GM12872 (cell line): ENCODE measurements around the gene LRRC28.

Experiments used
- TF ChIP-seq, protein P1 (sequence below): IDR thresholded peaks from 3 replicates; pipeline ENCODE4 v1.5.1; 2011; ENCODE audit warnings: low read depth, mild to moderate bottlenecking, low read length, moderate library complexity; ENCODE audit not compliant: insufficient read depth

The LRRC28 gene

DNA sequence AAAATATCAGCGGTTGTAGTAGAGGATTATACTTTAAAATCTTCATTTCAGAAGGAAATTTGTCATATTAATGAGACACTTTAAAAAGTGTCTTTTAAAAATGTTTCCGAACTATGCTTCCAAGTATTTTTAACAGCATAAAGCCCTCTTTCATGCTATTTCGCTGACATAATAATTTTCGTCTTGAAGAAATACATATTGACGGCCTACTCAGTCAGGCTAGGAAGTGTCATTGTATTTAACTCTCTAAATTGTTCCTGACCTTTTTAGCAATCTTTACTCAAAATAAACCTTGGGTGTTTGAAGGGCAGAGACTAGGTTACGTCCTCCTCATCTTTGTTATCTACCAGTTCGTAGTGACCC lies 806 bp upstream of the LRRC28 start:
- TF ChIP-seq, protein P1, sequence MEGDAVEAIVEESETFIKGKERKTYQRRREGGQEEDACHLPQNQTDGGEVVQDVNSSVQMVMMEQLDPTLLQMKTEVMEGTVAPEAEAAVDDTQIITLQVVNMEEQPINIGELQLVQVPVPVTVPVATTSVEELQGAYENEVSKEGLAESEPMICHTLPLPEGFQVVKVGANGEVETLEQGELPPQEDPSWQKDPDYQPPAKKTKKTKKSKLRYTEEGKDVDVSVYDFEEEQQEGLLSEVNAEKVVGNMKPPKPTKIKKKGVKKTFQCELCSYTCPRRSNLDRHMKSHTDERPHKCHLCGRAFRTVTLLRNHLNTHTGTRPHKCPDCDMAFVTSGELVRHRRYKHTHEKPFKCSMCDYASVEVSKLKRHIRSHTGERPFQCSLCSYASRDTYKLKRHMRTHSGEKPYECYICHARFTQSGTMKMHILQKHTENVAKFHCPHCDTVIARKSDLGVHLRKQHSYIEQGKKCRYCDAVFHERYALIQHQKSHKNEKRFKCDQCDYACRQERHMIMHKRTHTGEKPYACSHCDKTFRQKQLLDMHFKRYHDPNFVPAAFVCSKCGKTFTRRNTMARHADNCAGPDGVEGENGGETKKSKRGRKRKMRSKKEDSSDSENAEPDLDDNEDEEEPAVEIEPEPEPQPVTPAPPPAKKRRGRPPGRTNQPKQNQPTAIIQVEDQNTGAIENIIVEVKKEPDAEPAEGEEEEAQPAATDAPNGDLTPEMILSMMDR, result no peak

DNA sequence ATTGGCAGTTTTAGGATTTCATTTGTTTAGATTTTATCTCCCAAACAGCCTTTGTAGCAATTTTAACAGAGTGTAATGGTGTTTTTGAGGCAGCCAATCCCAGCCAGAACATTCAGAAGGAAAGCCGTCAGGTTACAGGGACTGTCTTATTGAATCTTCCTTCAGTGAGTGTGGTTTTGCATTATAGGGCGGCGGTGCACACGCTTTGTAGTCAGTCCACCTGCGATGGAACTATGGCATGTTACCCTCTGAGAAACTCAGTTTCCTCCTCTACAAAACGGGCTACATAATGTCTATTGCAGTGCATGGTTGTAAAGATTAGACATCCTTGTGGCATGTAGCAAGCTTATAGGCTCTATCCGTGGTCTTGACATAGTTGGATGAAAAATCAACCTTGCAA lies 1.0 kb downstream of the LRRC28 start:
- TF ChIP-seq, protein P1, result no peak

DNA sequence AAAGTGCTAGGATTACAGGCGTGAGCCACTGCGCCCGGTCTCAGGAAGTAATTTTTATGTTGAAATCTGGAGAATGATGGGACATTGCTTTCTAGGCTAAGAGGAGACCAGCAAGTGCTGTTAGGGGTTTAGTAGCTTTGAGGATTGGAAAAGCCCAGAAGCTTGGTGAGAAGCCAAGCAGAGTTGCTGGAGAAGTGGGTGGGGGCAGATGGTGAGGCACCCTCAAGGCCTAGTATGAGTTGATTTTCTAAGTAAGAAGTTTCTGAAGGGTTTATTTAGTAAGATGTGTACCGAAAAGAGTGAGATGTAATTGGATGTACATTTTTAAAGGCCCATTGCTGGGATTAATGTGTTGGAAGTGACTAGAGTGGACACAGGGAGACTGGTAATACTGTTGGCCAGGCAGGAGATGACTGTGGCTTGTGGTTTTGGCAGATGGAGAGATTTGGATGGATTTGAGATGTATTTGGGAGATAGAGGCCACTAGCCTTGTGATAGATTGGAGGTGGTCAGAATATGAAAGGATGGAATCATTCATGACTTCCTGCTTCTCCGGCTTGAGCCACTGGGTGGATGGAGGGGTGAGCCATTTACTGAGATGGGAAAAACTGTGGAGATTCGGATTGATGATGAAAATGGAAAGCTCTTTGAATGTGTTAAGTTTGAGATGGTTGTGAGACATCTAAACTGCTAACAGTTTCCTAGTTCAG lies 2.3 kb downstream of the LRRC28 start:
- TF ChIP-seq, protein P1, result no peak

DNA sequence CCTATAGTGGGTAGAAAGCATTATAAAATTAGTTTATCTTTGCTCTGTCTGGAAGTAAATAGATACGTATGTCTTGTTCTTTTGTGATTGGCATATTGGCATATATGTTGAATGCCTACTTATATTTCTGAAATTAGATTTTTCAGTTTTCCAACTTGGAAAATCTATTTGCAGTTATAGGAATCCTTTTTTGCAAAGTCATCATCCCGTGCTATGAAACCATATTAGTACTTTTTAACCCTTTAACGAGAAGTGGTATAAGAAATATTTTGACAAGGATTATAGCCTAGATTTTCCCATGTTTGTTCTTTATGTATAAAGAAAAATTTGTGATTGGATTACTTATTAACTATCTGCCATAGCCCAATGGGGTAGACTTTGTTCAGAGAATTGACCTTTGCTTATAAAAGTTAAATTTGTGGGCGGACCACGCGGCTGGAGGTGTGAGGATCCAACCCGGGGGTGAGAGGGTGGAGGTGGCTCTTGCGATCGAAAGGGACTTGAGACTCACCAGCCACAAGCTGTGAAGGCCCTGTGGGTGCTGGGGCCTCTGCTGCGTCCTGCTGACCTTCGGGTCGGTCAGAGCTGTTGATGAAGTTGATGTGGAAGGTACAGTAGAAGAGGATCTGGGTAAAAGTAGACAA lies 5.9 kb downstream of the LRRC28 start:
- TF ChIP-seq, protein P1, result no peak

DNA sequence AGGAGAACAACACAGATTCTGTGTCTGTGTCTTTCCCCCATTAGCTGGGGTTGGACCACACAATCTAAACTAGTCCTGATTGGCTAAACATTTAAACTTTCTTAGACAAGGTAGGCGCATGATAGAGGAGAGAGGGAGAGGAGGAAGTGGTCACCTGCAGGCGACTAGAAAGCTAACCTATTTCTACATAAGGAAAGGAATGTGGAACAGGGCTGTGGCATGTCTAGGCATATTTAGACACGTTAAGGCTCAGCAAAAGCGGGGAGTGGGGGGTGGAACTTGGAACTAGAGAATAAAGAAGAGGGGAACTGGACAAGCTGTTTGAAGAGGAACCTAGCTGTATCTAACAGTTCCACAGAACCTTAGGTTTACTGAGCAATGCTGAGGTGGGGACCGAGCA lies 12.8 kb downstream of the LRRC28 start:
- TF ChIP-seq, protein P1, result no peak

DNA sequence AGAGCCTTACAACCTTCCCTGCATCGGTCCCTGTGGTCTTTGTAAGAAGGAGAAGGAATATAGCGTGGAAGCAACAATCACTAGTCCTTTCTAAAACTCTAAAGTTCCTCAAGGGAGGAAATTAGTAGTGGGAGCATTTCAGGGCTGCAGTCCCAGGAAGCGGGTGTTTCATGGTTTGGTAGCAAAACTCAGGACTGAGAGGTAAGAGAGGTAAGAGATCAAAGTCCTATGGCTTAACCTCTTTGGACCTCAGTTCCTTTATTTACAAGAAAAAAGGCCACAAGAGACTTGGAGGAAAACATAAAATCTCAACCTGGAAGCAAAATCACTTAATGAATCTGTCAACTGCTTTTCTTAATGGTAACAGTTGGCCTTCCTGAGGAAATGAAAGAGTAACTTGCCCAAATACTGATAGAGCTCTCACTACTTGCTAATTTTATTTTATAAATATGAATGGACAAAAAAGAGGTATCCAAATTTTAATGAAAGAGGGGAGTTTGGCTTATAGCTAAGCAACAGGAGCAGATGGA lies 14.3 kb downstream of the LRRC28 start:
- TF ChIP-seq, protein P1, result no peak

DNA sequence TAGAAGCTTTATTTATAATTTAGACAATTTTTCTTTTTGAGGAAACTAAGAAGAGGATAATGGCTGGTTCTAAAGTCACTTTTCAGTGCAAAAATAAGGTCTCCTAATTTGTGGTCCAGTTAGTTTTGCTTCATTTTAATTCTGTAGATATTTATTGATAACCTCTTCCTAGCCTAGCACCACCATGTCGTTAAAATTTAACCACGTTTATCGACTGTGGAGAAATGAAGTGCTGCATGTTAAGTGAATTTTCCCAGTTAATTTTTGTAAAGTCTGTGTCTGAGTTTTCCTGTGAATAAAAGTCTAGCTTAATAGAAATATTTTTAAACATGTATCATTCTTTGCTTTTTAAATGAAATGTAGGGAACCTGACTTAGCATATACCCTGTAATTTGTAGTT lies 16.7 kb downstream of the LRRC28 start:
- TF ChIP-seq, protein P1, result no peak
